SIG-M5 (cell line): ENCODE measurements around the gene VILL.
"Not testable (repeated sequence)": the region's sequence is repeated elsewhere in the genome, so short reads cannot be mapped to it uniquely, and the experiment has no call there.

Source experiments
- DNase-seq: peaks from one replicate; lab custom pipeline; 2025; lab: John Stamatoyannopoulos, UW

The VILL gene

DNA sequence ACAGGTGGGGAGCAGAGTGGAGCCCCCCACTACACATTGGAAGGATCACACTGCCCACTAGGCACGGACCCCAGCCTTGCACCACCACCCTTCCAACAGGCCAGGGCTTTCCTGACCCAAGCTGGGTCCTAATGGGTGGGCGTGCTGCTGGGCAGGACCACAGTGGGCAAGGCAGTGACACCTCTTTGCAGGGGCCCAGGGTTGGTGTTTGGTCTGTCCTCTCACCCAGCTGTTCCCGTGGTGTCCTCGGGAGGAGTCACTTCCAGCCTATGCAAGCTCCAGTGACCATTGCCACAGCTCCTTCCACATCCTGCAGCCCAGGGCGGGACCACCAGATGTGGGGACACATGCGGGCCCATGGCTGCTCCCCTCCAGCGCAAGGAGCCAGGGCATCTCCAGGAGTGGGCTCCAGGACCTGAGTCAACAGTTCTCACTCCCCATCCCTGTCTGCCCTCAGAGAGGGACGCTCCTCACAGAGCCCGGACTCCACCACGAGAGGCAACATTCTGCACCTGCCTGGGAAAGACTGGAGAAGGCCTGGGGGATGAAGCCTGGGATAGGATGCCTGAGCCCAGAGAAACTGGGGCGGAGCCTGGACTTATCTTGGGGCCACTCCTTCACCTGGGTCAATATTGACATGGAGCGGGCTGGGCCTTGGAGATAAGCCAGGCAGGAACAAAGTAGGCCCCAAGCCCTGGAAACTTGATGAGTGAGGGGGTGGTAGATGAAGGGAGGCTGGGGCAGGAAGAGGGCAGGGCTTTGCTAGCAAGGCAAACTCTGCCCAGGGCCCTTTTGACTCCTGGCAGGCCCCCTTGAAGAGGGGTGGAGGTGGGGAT, 3.9 kb upstream of the VILL start:
- no peak for DNase-seq

DNA sequence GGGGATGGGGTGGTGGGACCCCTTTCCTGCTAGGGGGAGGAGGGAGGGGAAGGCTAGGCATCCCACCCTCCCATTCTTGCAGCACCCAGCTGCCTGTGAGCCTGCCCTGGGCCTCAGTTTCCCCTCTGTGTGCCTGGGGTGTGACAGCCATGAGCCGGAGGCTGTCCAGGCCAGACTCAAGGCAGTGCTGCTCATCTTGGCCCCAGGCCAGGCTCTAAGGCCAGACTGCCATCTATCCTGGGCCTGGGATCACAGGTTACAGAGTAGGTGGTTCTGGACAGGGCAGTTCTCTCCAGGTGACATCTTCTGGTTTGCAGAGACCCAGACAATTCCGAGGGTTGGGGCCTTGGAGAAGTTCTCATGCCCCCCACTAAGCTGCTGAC, 3.3 kb upstream of the VILL start:
- DNase-seq = no peak

GRCh38 chr3:37987751-37988179, 2.8 kb upstream of the VILL start:
- DNase-seq = no peak

GRCh38 chr3:37988376-37988775, 2.2 kb upstream of the VILL start:
- not testable (repeated sequence) for DNase-seq

- DNase-seq = no peak
Measured at GRCh38 chr3:37988931-37989525, 1.6 kb upstream of the VILL start.

DNA sequence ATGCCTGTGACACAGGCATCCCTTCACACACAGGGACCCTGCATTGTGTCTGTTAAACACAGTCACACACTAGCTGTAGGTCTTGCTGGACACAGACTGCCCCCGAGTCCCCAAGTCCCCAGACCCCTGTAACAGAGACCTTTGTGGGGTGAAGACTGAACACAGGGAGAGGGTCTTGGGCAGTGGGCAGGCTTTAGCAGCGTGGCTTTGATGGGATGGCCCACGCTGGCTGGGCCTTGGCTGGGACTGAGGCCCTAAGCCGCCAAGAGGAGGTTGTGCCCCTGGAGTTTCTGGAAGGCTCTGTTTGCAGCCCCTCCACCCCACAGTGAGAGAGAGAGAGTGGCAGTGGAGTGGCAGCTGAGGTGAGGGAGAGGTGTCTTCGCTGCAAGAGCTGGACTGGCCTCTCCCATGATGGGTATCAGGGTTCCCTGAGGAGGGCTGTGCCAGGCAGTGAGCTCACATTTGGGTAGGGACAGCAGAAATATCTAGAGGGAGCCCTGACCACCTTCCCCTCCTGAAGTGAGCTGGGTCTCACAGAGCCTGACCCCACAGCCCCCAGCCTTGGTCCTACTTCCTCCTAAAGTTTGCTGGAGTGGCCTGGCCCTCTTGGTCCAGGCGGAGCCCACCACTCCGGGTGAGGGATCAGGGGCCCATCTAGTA, 635 bp upstream of the VILL start:
- no peak for DNase-seq

- DNase-seq = no peak
Measured at GRCh38 chr3:37991109-37991508, 523 bp downstream of the VILL start.

DNA sequence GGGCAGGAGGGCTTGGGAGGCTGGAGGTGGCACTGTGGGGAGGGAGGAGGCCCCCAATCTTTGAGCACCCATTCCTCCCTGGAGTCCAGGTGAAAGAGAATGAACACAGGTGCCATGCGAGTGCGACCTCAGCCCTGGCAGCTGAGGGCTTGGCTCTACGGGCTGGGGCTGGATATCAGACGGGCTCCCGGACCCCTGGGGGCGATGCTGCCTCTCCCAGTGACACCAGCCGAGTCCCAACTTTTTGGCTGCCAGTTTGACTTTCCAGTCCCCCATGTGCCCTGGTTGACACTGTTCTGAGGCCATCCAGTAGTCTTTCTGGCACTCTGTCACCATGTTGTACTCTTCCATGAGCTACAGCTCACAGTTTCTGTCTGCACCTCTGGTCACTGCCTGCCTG, 1.2 kb downstream of the VILL start:
- no peak for DNase-seq

- no peak for DNase-seq
Measured at GRCh38 chr3:37992271-37993066, 1.9 kb downstream of the VILL start.

GRCh38 chr3:37993067-37993455, 2.5 kb downstream of the VILL start:
- no peak for DNase-seq

DNA sequence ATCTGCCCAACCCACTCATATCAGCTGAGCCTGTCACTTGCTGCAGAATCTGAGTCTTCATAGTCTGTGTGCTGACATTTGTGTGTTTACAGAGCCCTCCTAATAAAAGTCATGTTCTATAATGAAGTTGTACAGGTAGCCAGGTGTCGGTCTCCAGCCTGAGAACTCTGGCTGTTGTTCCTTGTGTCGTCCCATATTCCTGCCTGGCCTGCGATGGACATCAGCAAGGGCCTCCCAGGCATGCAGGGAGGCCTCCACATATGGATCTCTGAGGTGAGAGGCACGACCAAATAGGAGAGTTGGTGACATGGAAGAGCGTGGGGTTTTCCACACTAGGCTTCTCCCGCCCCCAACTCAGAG, 2.9 kb downstream of the VILL start:
- no peak for DNase-seq

DNA sequence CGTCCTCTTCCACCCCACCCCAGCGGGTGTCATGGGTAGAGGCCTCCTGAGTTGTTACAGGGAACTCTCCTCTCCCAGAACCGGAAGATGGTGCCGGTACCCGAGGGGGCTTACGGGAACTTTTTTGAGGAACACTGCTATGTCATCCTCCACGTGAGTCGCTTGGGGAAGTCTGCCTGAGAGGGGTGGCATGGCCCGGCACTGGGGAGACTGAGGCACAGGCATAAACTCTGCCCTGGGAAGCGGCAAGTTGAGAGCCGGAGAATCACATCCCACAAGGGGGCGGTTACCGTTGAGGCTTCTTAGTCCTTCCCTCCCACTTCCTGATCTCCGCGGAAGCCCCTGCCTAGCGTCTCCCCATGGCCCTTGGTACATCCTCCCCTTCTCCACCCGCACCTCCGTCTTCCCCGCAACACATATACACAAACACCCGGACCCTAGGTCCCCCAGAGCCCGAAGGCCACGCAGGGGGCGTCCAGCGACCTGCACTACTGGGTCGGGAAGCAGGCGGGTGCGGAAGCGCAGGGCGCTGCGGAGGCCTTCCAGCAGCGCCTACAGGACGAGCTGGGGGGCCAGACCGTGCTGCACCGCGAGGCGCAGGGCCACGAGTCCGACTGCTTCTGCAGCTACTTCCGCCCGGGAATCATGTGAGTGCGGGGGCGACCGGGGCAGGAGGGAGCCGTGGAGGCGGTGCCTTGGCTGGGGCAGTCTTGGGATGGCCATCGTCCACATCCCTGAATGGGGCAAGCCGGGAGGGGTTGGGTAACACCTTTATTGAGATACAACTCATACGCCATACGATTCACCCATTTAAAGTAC, 3.4 kb downstream of the VILL start:
- DNase-seq = peak; percentile 34

DNA sequence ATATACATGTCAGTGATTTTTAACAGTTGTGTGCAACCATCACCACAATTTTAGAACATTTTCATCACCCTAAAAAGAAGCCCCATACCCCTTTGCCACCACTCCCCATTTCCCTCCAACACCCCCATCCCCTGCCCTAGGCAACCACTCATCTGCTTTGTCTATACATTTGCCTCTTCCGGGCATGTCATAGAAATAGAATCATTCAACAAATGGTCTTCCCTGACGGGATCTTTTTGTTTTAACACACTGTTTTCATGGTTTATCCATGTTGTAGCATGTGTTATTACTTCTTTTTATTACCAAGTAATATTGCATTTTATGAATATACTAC, 4.0 kb downstream of the VILL start:
- DNase-seq = no peak

- no peak for DNase-seq
Measured at GRCh38 chr3:37995652-37996641, 5.4 kb downstream of the VILL start.

- DNase-seq = peak; percentile 32
Measured at GRCh38 chr3:37996785-37997301, 6.3 kb downstream of the VILL start.

DNA sequence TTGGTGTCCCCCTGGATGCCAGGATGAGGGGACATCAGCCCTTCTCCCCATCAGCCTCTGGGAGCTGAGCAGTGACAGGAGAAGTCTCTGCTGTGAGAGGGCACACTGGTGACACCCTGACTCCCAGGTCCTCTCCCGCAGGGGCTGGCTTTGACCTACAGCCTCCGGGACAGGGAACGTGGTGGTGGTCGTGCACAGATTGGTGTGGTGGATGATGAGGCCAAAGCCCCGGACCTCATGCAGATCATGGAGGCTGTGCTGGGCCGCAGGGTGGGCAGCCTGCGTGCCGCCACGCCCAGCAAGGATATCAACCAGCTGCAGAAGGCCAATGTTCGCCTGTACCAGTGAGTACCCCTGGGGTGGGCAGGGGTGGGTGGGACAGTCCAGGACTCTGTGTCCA, 6.8 kb downstream of the VILL start:
- no peak for DNase-seq

GRCh38 chr3:37997791-37998370, 7.3 kb downstream of the VILL start:
- no peak for DNase-seq

- no peak for DNase-seq
Measured at GRCh38 chr3:37999836-38000235, 9.2 kb downstream of the VILL start.

DNA sequence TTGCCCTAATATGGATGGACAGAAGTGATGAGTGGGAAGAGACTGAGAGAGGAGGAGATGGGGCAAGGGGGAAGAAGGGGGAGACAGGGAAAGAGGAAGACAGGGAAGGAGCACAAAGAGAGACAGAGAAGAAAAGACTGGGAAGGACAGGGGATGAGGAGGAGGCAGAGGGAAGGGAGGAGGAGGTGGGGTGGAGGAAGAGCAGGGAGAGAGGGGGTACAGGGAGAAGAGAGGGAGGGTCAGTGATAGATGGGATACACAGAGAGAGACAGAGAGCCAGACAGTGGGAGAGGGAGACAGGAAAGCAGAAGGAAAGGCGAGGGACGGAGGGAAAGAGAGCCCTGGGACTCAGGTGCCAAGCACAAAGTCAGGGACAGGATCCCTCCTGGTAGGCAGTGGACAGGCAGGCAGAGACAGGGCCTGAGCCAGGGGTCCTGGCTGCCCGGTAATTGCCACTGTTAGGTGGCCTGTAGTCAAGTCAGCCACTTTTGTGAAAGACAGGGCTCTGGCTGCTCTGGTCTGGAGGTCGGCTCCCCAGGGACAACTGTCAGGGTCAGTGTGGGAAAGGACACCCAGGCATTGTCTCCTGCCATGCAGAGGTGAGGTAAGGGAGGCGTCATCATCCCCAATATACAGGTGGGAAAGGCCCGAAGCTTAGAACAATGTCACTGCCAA, 9.8 kb downstream of the VILL start:
- DNase-seq = no peak
